ENCODE measurements around the gene CDK5RAP3. TPM values are rescaled to one million over a fixed set of nuclear protein-coding genes. Genes with fewer than 3 reads are reported as not detected.

CDK5RAP3 gene
- polyA plus RNA-seq, 1 of the 3 experiments (the other 2 are of a cell fraction) = 208 TPM

DNA sequence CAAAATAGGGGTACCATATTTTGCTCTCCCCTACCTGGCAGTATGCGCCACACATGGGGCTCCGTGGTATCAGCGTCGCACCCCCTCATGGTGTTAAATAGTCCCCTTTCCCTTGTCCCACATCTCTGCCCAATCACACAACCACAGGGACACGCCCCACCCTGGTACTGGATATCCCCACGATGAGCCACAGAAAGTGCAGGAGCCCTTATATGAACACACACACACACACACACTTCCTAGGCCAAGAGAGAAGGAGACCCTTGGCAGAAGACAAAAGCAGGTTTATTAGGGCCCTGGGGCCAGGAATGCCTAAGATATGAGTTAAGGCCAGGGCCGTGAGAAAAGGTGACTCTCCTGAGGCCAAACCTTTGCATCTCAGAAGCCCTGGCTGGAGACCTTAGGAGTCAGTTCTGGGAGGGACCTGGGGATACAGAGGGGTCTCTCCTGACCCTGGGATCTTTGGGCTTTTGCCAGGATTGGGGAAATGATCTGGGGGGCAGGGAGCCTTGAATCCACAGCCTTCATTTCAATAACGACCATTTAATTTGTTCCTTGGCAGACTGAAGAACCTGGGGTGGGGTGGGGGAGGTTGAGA lies 55.1 kb downstream of the CDK5RAP3 start (continued):
- TF ChIP-seq, protein P1, sequence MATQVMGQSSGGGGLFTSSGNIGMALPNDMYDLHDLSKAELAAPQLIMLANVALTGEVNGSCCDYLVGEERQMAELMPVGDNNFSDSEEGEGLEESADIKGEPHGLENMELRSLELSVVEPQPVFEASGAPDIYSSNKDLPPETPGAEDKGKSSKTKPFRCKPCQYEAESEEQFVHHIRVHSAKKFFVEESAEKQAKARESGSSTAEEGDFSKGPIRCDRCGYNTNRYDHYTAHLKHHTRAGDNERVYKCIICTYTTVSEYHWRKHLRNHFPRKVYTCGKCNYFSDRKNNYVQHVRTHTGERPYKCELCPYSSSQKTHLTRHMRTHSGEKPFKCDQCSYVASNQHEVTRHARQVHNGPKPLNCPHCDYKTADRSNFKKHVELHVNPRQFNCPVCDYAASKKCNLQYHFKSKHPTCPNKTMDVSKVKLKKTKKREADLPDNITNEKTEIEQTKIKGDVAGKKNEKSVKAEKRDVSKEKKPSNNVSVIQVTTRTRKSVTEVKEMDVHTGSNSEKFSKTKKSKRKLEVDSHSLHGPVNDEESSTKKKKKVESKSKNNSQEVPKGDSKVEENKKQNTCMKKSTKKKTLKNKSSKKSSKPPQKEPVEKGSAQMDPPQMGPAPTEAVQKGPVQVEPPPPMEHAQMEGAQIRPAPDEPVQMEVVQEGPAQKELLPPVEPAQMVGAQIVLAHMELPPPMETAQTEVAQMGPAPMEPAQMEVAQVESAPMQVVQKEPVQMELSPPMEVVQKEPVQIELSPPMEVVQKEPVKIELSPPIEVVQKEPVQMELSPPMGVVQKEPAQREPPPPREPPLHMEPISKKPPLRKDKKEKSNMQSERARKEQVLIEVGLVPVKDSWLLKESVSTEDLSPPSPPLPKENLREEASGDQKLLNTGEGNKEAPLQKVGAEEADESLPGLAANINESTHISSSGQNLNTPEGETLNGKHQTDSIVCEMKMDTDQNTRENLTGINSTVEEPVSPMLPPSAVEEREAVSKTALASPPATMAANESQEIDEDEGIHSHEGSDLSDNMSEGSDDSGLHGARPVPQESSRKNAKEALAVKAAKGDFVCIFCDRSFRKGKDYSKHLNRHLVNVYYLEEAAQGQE (IDR thresholded peaks at IDR 0.05; ENCODE audit: low read depth, low read length) = no peak
- TF ChIP-seq, protein P2, sequence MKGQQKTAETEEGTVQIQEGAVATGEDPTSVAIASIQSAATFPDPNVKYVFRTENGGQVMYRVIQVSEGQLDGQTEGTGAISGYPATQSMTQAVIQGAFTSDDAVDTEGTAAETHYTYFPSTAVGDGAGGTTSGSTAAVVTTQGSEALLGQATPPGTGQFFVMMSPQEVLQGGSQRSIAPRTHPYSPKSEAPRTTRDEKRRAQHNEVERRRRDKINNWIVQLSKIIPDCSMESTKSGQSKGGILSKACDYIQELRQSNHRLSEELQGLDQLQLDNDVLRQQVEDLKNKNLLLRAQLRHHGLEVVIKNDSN (IDR thresholded peaks at IDR 0.05; ENCODE audit: borderline replicate concordance, low read depth) = no peak
- TF ChIP-seq, protein P3, sequence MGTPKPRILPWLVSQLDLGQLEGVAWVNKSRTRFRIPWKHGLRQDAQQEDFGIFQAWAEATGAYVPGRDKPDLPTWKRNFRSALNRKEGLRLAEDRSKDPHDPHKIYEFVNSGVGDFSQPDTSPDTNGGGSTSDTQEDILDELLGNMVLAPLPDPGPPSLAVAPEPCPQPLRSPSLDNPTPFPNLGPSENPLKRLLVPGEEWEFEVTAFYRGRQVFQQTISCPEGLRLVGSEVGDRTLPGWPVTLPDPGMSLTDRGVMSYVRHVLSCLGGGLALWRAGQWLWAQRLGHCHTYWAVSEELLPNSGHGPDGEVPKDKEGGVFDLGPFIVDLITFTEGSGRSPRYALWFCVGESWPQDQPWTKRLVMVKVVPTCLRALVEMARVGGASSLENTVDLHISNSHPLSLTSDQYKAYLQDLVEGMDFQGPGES (IDR thresholded peaks at IDR 0.05; ENCODE audit: low read depth, low read length) = no peak
- no peak for TF ChIP-seq POLR2AphosphoS5 (IDR thresholded peaks at IDR 0.05; ENCODE audit: low read depth, low read length)

DNA sequence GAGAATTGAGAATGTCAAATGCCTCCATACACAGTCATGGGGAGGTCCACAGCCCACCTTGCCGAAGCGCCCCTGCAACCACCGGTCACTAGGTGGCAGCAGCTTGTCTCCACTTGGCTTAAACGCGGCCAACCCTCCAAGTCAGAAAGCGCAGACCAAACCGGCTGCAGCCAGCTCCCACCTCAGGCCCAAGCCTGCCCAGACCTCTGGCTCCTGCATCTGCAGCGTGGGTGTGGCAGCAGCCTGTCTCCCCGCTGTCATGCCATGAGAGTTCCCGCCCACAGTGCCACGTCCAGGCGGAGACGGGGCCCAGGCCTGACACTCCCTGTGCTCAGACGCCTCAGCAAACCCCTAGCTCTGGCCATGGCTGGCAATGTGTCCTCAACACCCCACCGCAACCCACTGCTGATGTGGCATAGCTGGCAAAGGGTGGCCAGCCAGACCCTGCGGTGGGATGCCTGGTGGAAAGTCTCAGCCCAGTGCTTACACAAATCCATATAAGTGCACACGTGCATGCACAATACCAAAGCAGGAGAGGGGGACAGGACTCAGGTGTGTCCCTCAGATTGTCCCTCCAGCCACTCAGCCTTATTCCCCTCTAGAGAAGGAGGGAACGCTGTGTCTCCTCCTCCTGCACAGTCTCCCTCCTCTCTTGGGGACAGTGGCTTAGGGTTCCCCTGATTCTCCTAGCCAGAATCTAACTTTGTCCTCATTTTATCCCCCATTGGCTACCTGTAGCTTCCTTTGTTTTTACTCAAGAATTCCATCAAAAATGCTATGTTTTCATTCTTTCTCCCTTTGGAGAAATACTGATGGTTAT lies 55.8 kb downstream of the CDK5RAP3 start:
- Histone ChIP-seq H3F3A (replicated peaks; ENCODE audit: insufficient read depth) (peaks cover 43% of the 10 kb centered on the region), H3K4me2 (peak overlapping the region; percentile 100; the same call in 1 of the 2 replicates), H4K20me1 (ENCODE audit: insufficient read depth) (no peaks in the 10 kb centered on the region), H3K4me1 (ENCODE audit: control insufficient read depth in 1 of 2, insufficient read depth in 2 of 2, low read depth in 1 of 2, low read length in 1 of 2) (peaks cover 25 to 33% of the 10 kb centered on the region in 2 experiments; a peak in 3 of 4 replicates), H3K27ac (ENCODE audit: low read depth in 2 of 2, low read length in 1 of 2) (peak overlapping the region in 1 of 2 experiments; percentile 24; a peak in 2 of 4 replicates), H3K36me3 (replicated peaks in 1 of 2; ENCODE audit: control insufficient read depth in 1 of 2, insufficient read depth in 2 of 2, low read length in 1 of 2) (no peaks in the 10 kb centered on the region), H3K9me3 (no peaks in the 10 kb centered on the region), H3K9ac (peak overlapping the region; percentile 34; the same call in 1 of the 2 replicates), H3K79me2 (ENCODE audit: insufficient read depth) (no peaks in the 10 kb centered on the region), H3K27me3 (ENCODE audit: insufficient read depth) (no peaks in the 10 kb centered on the region), H3K4me3 (ENCODE audit: low read depth in 2 of 2, low read length in 1 of 2) (peak overlapping the region in 1 of 2 experiments; percentile 10; a peak in 1 of 4 replicates), H2AFZ (ENCODE audit: low read depth) (peak overlapping the region; percentile 73; the same call in 1 of the 2 replicates), H3K9me2 (no peaks in the 10 kb centered on the region)
- ChIA-PET POLR2A (interaction anchor here (0.8 to 3.0 kb wide), 14 partner anchors 10 to 104 kb away, joined by 3 to 27 read pairs (median 3); partner anchors contain the start of genes CBX1, COPZ2 and NFE2L1), CTCF (interaction anchor here (0.6 to 31.3 kb wide), 47 partner anchors 8 to 852 kb away, joined by 3 to 1200 read pairs (median 5); partner anchors contain the start of genes CBX1, COPZ2, NFE2L1 and SCRN2)
- 33% methylated on average over 14 of the region's 18 CpGs for WGBS (ENCODE audit: low lambda C conversion rate)
- peak; percentile 91 for DNase-seq
- TF ChIP-seq, protein P3 (IDR thresholded peaks at IDR 0.05; ENCODE audit: low read depth, low read length) = no peak
- TF ChIP-seq JUND (IDR thresholded peaks at IDR 0.05) = no peak
- TF ChIP-seq FOSL2 (IDR thresholded peaks at IDR 0.05; ENCODE audit: borderline replicate concordance, low read depth) = no peak
- TF ChIP-seq YY1 (IDR thresholded peaks at IDR 0.05; ENCODE audit: low read depth) = no peak
- TF ChIP-seq, protein P4, sequence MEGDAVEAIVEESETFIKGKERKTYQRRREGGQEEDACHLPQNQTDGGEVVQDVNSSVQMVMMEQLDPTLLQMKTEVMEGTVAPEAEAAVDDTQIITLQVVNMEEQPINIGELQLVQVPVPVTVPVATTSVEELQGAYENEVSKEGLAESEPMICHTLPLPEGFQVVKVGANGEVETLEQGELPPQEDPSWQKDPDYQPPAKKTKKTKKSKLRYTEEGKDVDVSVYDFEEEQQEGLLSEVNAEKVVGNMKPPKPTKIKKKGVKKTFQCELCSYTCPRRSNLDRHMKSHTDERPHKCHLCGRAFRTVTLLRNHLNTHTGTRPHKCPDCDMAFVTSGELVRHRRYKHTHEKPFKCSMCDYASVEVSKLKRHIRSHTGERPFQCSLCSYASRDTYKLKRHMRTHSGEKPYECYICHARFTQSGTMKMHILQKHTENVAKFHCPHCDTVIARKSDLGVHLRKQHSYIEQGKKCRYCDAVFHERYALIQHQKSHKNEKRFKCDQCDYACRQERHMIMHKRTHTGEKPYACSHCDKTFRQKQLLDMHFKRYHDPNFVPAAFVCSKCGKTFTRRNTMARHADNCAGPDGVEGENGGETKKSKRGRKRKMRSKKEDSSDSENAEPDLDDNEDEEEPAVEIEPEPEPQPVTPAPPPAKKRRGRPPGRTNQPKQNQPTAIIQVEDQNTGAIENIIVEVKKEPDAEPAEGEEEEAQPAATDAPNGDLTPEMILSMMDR (IDR thresholded peaks at IDR 0.05) = peak; percentile 100
- TF ChIP-seq RCOR1 (IDR thresholded peaks at IDR 0.05; ENCODE audit: low read length) = peak; percentile 81
- no peak for TF ChIP-seq FOXJ3 (CRISPR knock-in tag; IDR thresholded peaks at IDR 0.05)
- peak; percentile 98 for TF ChIP-seq SMC3 (IDR thresholded peaks at IDR 0.05; ENCODE audit: low read depth, low read length)
- TF ChIP-seq TAF1 (IDR thresholded peaks at IDR 0.05; ENCODE audit: borderline replicate concordance, low read depth, low read length) = peak; percentile 24; the same call in 1 of the 2 replicates
- TF ChIP-seq RAD21 (IDR thresholded peaks at IDR 0.05; ENCODE audit: low read length) = peak; percentile 96
- peak; percentile 99 for TF ChIP-seq MXI1 (IDR thresholded peaks at IDR 0.05; ENCODE audit: low read depth, low read length)
- no peak for TF ChIP-seq GABPA (IDR thresholded peaks at IDR 0.05; ENCODE audit: low read depth)
- no peak for TF ChIP-seq GATA2 (CRISPR knock-in tag; IDR thresholded peaks at IDR 0.05)
- no peak for TF ChIP-seq FOXM1 (IDR thresholded peaks at IDR 0.05; ENCODE audit: low read depth)
- peak; percentile 93 for TF ChIP-seq SIN3A (IDR thresholded peaks at IDR 0.05; ENCODE audit: borderline replicate concordance, low read depth, low read length)
- no peak for TF ChIP-seq RXRA (IDR thresholded peaks at IDR 0.05; ENCODE audit: borderline replicate concordance, low read depth)
- peak; percentile 83 for TF ChIP-seq CHD2 (IDR thresholded peaks at IDR 0.05; ENCODE audit: low read length, partially characterized antibody)

All from SK-N-SH (cell line).